Motor neuron (in vitro differentiated cells): ENCODE data around the gene RSPH6A. TPM values are rescaled to one million over a fixed set of nuclear protein-coding genes. Genes with fewer than 3 reads are reported as not detected.

Source experiments
- ATAC-seq, 8 experiments: fragments of 200-7000 bp; cut with Tn5 transposase; replicated peaks in 6 of 8; 2 replicates each; pipeline ENCODE4 v1.8.0; 2021; ENCODE audit warnings: mild to moderate bottlenecking in 8 of 8, moderate library complexity in 8 of 8
- H3K27ac ChIP-seq, 2 donors: fragments of 250-450 bp; sonication (Bioruptor Pico); 2 replicates each; pipeline ENCODE4 v1.9.0; 2021; ENCODE audit warnings: antibody characterized with exemption in 2 of 2, mild to moderate bottlenecking in 2 of 2, moderate library complexity in 1 of 2
- H3K4me1 ChIP-seq, 2 donors: fragments of 250-450 bp; sonication (Bioruptor Pico); replicated peaks in 1 of 2; 2 replicates each; pipeline ENCODE4 v1.6.1; 2021; ENCODE audit warnings: antibody characterized with exemption in 2 of 2, mild to moderate bottlenecking in 2 of 2, moderate library complexity in 1 of 2
- H3K4me3 ChIP-seq, 5 donors: fragments of 250-450 bp; sonication (Bioruptor Pico); 2 replicates each; pipeline ENCODE4 v1.9.0; 2021; ENCODE audit warnings: antibody characterized with exemption in 5 of 5, mild to moderate bottlenecking in 5 of 5, moderate library complexity in 4 of 5
- whole genome bisulfite sequencing, 10 experiments: fragments of 450-650 bp; shearing (Covaris generic); methylation state at CpG; one replicate each; pipeline ENCODE4 v1.0.0; 2022; 5-methylcytosine and 5-hydroxymethylcytosine counted together
- in situ Hi-C, 9 experiments: fragments of 400-800 bp; cut with MboI; loops; one replicate each; pipeline ENCODE4 v1.15.0; 2021; ENCODE audit warnings: low sequenced_read_pairs in 9 of 9, low pct_unique_long_range_greater_than_20kb in 2 of 9; ENCODE audit not compliant: unreplicated experiment in 9 of 9
- total RNA-seq, 8 experiments: library from RNA; unstranded; fragments of 300-600 nt; gene quantifications; 2 replicates each; pipeline versions ENCODE4 v1.2.3 to v1.2.4, GENCODE V29; 2022

RSPH6A gene
- total RNA-seq, 8 experiments from 2014 or later = 0.18 to 0.76 (median 0.21) TPM; not detected in 2

DNA sequence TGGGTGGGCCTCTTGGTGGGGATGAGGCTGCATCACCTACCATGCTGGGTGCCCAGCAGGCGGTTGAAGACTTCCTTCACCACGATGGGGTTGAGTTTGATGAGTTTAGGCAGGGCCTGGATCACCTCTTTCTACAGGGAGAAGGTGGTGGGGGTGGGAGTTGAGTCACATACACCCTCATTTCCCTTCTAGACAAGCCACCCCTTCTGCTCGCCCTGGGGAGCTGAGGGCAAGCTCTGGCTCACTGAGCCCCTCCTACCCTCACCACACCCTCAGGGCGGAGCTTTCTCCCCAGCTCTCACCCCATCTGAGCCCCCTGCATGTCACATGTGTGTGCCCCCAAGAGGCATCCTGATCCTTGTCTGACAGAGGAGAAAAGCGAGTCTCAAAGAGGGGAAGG is 7.6 kb upstream of the RSPH6A start:
- ATAC-seq = no peak
- Histone ChIP-seq H3K27ac (no peak overlapping the region), H3K4me3 (no peak overlapping the region), H3K4me1 (peaks cover 4 to 6% of the 10 kb centered on the region in 2 donors)
- in situ Hi-C loops = no loop called here
- WGBS, 10 experiments = 100% methylated on average over 1 of the region's 5 CpGs; no CpG with 5 or more reads in 8 of the 10 experiments

DNA sequence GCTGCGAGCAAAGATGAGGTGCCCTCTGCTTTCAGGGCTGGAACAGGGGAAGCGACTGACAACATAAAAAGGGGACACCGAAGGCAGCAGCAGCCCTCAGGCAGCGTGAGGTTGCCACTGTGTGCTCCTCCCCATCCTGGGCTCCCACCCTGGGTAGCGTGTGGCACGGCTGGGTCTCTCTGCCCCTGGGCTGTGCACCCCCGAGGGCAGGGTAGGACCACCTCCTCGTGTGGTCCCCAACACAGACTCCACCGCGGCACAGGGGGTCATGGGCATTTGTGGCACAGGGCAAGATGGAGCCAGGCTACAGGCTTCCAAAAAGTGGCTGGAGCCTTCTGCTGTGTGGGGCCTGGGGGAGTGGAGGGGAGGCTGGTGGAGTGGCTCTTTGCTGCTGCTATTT is 6.5 kb upstream of the RSPH6A start:
- in situ Hi-C loops = no loop called here
- WGBS, 10 experiments = 100% methylated on average over 1 of the region's 10 CpGs; no CpG with 5 or more reads in 9 of the 10 experiments
- no peak for ATAC-seq
- Histone ChIP-seq H3K27ac (no peak overlapping the region), H3K4me3 (no peak overlapping the region), H3K4me1 (peaks cover 11 to 14% of the 10 kb centered on the region in 2 donors)

DNA sequence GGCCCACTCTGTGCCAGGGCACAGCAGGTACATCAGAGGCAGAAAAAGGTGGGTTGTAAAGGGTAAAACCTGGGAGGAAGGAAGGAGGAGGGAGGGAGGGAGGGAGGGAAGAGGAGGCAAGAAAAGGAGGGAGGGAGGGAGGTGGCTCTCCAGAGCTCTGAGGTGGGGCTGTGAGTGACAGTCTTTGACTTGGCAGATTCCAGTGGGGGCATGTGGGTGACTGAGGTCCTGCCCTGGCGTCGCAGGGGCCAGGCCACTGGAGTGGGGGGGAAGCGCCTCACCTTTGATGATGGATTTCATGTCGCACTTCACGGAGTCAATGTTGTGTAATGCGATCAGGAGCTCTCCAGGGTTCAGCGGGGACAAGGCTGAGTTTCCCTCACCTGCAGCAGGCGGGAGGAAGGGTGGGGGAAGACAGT is 6.0 kb upstream of the RSPH6A start:
- peaks cover 16 to 19% of the 10 kb centered on the region in 2 donors for H3K4me1 ChIP-seq
- ATAC-seq = no peak
- no peak overlapping the region for H3K4me3 ChIP-seq
- in situ Hi-C loops = no loop called here
- 100% methylated on average over 1 of the region's 8 CpGs; no CpG with 5 or more reads in 9 of the 10 experiments for WGBS, 10 experiments
- H3K27ac ChIP-seq = no peak overlapping the region

DNA sequence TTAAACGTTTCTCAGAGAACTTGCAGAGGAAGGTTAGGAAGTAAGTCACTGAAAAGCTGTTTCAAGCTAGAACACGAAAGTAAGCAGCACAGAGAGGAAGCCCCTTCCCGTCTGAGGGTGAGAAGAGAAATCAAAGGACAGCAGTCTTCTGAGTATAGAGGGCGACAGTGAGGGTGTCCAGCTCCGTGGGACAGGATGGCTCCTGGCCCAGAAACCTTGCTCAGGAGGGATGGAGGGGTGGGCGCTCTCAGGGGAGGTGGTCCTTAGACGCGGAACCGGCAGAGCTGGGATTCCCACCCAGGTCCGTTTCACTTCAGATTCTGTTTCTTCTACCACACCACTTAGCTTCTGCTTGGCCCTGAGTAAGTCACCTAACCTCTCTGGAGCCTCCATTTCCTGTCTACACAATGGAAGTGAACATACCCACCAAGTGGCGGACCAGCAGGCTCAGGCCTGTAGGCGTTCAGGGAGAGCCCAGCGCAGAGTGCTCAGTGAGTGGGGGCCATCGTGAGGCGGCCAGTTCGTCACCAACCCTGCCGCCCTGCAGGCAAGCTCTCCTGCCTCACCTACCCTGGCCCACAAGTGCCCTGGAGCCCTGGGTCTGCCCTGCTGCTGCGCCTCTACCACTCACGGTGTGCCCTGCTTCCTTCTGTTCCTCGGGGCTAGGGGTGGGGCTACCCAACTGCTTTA is 5.5 kb upstream of the RSPH6A start:
- in situ Hi-C loops = no loop called here
- WGBS, 10 experiments = 33 to 100% (median 83%) methylated on average over 1 to 8 of the region's 20 CpGs; no CpG with 5 or more reads in 4 of the 10 experiments
- no peak overlapping the region for H3K27ac ChIP-seq

DNA sequence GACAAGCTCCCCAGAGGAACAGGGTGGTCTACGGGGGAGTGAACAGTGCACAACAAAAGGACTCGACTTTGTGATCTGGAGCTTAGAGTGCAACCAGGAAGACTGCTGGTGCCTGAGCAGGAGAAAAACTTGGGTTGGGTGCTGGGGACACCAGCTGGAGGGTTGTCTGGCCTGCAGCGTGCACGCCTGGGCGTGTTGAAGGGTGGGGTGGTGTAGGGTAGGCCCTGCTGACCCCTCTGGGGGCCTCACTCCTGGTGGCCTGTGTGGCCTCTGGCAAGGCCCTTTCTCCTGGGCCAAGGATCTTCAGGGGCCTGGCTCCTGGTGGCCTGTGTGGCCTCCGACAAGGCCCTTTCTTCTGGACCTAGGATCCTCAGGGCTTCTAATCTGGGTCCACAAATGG is 4.7 kb upstream of the RSPH6A start:
- WGBS, 10 experiments = 48 to 100% (median 80%) methylated on average over 1 to 2 of the region's 6 CpGs; no CpG with 5 or more reads in 7 of the 10 experiments
- in situ Hi-C loops = no loop called here
- no peak overlapping the region for H3K27ac ChIP-seq

More for the DNA sequence above, 5.5 kb upstream of the RSPH6A start:
- Histone ChIP-seq H3K4me3 (no peak overlapping the region), H3K4me1 (peaks cover 18 to 20% of the 10 kb centered on the region in 2 donors)
- no peak for ATAC-seq

DNA sequence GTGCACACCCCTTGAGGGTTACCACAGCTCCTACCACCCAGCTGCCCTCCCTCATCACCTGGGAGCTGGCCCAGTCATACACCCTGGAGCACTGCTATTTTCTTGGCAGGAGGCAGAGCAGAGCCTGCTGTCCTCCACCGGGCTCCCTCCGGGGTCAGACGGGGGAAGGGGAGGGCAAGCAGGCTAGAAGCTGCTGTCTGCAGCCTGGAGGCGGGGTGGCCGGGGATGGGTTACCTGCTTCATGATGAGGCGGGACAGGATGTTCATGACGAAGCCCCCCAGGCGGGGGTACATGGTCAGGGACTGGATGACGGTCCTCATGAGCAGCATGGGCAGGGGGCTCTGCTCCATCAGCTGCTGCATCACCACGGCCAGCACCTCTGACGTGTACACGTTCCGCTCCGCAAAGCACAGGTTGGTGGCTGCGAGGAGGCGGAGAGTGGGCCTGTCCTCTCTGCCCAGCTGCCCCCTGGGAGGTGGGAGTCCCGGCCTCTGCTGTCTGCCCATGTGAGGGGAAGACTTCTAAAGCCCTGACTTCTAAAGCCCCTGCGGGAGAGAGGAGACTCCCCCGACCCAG is 2.7 kb upstream of the RSPH6A start:
- Histone ChIP-seq H3K27ac (peak overlapping the region; percentile 12 to 31), H3K4me1 (peaks cover 18 to 25% of the 10 kb centered on the region in 2 donors), H3K4me3 (no peak overlapping the region)
- in situ Hi-C loops = no loop called here
- WGBS, 10 experiments = 18 to 54% methylated on average over 3 to 5 of the region's 19 CpGs; no CpG with 5 or more reads in 8 of the 10 experiments
- ATAC-seq = peak in 2 of 8 experiments; percentile 2 to 3

More for the DNA sequence above, 4.7 kb upstream of the RSPH6A start:
- ATAC-seq = peak in 2 of 8 experiments; percentile 13 to 35
- Histone ChIP-seq H3K4me3 (no peak overlapping the region), H3K4me1 (peaks cover 18 to 23% of the 10 kb centered on the region in 2 donors)

DNA sequence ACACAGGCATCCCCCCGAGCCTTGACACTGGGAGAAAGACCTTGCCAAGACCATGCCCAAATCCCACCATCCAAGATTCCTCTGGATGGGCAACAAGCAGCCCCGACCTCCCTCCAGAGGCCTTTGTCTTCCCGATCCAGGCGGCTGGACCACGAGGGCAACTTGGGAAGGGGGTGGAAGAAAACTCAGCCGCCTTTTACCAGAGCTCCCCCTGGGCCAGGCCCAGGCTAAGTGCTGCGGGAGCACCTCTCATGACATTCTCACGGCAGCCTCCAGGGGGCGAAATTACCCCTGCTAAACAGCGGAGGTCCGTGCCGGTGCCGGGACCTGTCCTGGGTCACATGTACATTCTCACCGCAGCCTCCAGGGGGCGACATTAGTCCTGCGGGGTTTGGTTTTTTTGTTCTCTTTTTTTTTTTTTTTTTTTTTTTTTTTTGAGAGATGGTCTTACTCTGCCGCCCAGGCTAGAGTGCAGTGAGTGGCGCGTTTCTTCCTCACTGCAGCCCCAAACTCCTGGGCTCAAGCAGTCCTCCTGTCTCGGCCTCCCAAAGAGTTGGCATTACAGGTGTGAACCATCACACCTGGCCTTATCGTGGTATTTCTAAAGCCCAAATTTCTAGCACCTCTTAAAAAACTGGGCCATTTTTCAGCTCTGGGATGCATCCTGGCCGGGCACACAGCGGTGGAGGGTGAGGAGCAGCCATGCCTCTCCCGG is 2.1 kb upstream of the RSPH6A start:
- Histone ChIP-seq H3K4me3 (peak overlapping the region in 3 of 5 donors; percentile 36 to 57 (median 47)), H3K27ac (peak overlapping the region; percentile 69 to 89), H3K4me1 (peaks cover 18 to 25% of the 10 kb centered on the region in 2 donors)
- 0 to 80% (median 36%) methylated on average over 2 to 11 of the region's 24 CpGs; no CpG with 5 or more reads in 3 of the 10 experiments for WGBS, 10 experiments
- in situ Hi-C loops = no loop called here
- ATAC-seq = peak; percentile 73 to 94 (median 79)

DNA sequence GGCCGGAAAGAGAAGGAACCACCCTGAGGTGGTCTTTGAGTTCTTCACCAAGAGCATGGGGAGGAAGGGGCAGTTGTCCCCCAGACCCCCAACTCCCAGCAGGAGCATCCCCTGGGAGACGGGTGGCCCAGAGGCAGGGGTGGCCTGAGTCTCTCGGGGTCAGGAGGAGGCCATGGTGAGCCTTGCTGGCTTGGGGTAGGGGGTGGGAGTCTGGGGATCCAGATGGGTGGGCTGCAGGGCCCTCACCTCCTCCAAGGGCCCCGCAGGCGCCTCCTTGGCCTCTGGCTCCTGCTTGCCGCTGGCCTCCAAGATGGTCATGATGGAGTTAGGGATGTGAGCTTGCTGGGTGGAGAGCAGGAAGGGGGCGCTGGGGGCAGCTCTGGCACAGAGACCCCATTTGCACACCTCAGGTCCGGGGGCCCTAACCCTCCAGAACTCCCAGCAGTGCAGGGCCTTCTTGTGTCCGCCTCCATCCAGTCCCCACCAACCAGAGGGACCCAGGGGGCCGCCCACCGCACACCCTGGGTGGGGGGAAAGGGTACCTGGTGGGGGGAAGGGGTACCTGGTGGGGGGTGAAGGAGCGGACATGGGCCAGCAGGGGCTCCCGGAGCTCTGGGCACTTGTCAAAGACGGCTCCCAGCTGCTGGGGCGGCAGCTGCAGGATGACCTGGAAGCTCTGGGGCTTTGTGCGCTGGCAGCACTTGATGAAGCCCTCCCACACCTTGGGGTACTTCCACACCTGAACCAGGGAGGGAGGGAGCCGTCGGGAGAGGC is 1.3 kb upstream of the RSPH6A start:
- Histone ChIP-seq H3K4me3 (peak overlapping the region; percentile 26 to 57 (median 36)), H3K27ac (peak overlapping the region; percentile 69 to 89), H3K4me1 (peaks cover 18 to 25% of the 10 kb centered on the region in 2 donors)
- in situ Hi-C loops = no loop called here
- ATAC-seq = peak in 4 of 8 experiments; percentile 6 to 11 (median 8)
- WGBS, 10 experiments = 63 to 100% methylated on average over 2 of the region's 18 CpGs; no CpG with 5 or more reads in 8 of the 10 experiments

DNA sequence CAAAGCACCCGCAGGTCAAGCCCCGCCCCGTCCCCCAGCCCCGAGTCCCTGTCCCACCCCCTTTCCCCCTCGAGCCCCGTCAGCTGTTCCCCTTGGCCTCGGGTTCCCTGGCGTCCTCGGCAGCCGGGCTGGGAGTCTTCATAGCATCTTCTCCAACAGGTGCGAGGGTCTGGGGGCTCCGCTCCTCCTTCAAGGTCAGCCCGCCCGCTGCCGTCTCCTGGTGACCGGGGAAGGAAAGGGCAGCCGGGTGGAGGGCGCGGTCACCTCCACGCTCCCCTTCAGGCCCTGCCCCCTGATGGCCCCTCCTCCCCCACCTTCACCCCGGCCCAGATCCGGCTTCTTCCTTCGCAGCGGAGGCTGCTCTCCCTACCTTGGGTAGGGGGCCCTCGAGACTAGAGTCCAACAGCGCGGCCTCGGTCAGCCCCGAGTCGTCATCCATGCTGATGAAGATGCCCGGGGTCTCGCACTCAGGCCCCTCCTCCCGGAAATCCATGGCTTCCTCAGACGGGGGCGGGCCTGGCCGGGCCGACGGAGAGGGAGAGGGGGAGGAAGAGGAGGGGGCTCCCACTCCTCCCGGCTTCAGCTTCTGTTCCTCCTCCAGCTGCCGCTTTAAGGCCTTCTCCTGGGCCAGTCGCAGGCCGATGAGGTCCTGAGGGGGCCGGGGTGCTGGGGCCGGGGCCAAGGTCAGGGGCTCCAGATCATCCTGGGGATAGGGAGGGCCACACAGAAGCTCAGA is 541 bp upstream of the RSPH6A start:
- Histone ChIP-seq H3K27ac (peak overlapping the region; percentile 69 to 89), H3K4me1 (peaks cover 18 to 25% of the 10 kb centered on the region in 2 donors), H3K4me3 (peak overlapping the region; percentile 26 to 57 (median 36))
- in situ Hi-C loops = no loop called here
- WGBS, 10 experiments = 0% methylated on average over 4 of the region's 44 CpGs; no CpG with 5 or more reads in 9 of the 10 experiments
- ATAC-seq = peak in 5 of 8 experiments; percentile 70 to 79 (median 72)

DNA sequence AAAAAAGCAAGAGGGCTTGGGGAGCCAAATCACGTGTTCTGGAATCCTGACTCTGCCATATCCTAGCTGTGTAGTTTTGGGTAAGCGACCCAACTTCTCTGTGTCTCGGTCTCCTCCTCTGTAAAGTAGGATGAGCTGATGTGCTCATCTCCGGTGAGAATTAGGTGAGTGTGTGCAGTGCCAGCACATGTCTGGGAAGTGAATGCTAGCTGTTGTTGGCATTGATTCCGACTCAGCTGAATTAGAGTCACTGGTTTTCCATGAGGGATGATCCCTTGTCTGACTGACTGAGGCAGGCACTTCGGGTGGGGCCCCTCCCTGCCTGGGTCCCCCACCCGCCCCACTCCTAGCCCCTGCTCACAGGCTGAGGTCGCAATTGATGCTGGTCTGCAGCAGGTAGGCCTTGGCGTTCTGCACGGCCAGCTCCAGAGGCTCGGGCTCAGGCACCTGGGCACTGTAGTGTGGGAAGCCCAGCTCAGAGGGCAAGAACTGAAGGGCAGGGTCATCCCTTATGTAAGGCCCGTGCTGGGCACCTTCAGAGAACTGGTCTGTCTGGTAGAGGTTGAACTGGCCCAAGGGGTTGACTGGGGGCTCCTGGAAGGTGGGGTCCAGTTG is 835 bp downstream of the RSPH6A start:
- H3K4me3 ChIP-seq = peak overlapping the region in 1 of 5 donors; percentile 57
- in situ Hi-C loops = no loop called here
- WGBS, 10 experiments = 80 to 100% (median 87%) methylated on average over 1 to 5 of the region's 12 CpGs; no CpG with 5 or more reads in 4 of the 10 experiments
- no peak for ATAC-seq
- no peak overlapping the region for H3K27ac ChIP-seq
- H3K4me1 ChIP-seq = peaks cover 18 to 25% of the 10 kb centered on the region in 2 donors

DNA sequence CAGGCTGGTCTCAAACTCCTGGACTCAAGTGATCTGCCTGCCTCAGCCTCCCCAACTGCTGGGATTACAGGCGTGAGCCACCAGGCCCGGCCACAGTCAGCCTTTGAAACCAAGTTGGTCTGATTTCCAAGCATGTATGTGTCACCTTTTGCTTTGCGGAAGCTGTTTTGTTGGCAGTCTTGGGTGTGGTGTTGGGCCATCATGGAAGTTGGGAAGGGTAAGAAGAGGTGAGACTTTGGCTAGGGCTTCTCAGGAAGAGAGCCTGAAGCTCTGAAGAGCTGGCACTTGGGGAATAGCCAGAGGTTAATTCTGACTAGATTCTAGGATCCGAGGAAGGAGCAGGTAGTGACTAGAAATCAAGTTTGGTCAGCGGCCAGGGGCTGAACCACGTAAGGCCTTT is 2.8 kb downstream of the RSPH6A start:
- WGBS, 10 experiments = 74 to 100% (median 85%) methylated on average over 1 to 6 of the region's 6 CpGs; no CpG with 5 or more reads in 1 of the 10 experiments
- in situ Hi-C loops = no loop called here
- ATAC-seq = no peak

More for the DNA sequence above, 2.8 kb downstream of the RSPH6A start:
- Histone ChIP-seq H3K4me1 (peaks cover 10 to 15% of the 10 kb centered on the region in 2 donors), H3K27ac (no peak overlapping the region), H3K4me3 (no peak overlapping the region)
